ENCODE results near the gene P4HA2.
A peak's percentile ranks its signal among the peaks of the same experiment; 100 is the strongest.

P4HA2 gene

DNA sequence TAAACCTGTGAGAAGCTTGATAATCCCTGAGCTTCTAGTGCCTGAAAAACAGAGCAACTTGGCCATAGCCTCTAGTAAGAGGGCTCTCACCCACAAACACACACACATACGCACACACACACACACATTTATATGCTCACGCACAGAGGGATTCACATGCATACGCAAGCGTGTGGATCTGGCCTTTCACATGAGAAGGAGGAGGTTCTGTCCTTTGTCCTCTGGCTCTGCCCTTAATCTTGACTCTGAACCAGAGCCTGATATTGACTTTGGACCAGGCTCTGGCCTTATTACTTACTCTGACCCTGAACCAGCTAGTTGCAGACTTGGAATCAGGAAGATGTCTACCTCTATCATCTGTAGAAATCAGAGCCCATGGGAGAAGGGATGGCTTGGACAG is 10.0 kb upstream of the P4HA2 start:
- H3K4me3 ChIP-seq (ENCODE audit: control insufficient read depth, low read depth, low read length): no peak overlapping the region
- no peak for DNase-seq (ENCODE audit: low read depth)
- TF ChIP-seq, protein P1, sequence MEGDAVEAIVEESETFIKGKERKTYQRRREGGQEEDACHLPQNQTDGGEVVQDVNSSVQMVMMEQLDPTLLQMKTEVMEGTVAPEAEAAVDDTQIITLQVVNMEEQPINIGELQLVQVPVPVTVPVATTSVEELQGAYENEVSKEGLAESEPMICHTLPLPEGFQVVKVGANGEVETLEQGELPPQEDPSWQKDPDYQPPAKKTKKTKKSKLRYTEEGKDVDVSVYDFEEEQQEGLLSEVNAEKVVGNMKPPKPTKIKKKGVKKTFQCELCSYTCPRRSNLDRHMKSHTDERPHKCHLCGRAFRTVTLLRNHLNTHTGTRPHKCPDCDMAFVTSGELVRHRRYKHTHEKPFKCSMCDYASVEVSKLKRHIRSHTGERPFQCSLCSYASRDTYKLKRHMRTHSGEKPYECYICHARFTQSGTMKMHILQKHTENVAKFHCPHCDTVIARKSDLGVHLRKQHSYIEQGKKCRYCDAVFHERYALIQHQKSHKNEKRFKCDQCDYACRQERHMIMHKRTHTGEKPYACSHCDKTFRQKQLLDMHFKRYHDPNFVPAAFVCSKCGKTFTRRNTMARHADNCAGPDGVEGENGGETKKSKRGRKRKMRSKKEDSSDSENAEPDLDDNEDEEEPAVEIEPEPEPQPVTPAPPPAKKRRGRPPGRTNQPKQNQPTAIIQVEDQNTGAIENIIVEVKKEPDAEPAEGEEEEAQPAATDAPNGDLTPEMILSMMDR (conservative IDR thresholded peaks at IDR 0.05; ENCODE audit: control insufficient read depth, insufficient read depth, low read depth, low read length): no peak

DNA sequence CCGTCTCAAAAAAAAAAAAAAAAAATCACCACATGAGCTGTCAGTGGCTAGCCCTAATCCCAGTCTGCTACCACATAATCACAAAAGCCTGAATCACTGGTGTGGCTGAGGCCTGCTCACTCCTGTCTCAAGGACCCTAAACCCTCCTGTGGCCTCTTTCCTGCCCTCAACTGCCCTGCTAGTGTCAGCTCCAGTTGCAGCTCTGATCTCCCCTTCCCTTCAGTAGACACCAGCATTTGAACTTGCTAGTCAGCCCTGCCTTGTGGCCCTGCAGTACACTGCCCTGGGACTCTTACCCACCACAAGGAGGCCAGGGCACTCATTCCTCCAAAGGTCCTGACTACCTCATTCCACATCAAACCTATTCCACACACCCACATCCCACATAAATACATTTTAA is 9.5 kb upstream of the P4HA2 start:
- no peak for DNase-seq (ENCODE audit: low read depth)
- H3K4me3 ChIP-seq (ENCODE audit: control insufficient read depth, low read depth, low read length): no peak overlapping the region
- TF ChIP-seq, protein P1 (conservative IDR thresholded peaks at IDR 0.05; ENCODE audit: control insufficient read depth, insufficient read depth, low read depth, low read length): peak; percentile 12

DNA sequence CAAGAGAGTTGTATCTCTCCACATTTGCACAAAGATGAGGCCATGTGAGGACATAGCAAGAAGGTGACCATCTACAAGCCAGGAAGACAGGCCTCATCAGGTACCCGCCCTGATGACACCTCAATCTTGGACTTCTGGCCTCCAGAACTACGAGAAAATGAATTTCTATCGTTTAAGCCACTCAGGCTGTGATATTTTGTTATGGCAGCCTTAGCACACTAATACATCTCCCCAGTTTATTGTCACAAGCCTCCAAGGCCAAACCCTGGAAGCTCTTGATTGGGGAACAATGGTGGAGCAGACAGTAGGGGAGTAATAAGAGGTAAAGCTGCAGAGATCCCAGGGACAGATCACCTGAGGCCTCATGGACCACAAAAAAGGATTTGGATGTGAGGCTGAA is 7.7 kb upstream of the P4HA2 start:
- DNase-seq (ENCODE audit: low read depth): no peak
- H3K4me3 ChIP-seq (ENCODE audit: control insufficient read depth, low read depth, low read length): no peak overlapping the region
- TF ChIP-seq, protein P1 (conservative IDR thresholded peaks at IDR 0.05; ENCODE audit: control insufficient read depth, insufficient read depth, low read depth, low read length): no peak

DNA sequence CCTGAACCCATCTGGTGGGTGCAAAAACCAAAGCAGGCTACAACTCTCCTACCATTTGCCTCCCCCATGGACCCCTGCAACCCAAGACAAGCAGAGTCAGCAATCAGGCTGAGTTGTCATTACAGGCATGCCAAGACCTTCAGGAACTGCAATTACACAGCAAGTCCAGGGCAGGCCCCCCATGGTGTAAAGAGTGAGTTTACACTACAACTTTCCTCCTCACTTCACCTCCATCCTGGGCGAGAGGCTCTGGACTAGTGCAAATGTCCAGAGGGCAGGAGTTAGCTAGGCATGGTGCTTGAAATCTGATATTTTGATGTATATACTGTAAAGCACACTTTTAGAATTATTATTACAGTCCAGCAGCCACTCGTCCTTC is 7.0 kb upstream of the P4HA2 start:
- H3K4me3 ChIP-seq (ENCODE audit: control insufficient read depth, low read depth, low read length): no peak overlapping the region
- TF ChIP-seq, protein P1 (conservative IDR thresholded peaks at IDR 0.05; ENCODE audit: control insufficient read depth, insufficient read depth, low read depth, low read length): no peak
- no peak for DNase-seq (ENCODE audit: low read depth)

DNA sequence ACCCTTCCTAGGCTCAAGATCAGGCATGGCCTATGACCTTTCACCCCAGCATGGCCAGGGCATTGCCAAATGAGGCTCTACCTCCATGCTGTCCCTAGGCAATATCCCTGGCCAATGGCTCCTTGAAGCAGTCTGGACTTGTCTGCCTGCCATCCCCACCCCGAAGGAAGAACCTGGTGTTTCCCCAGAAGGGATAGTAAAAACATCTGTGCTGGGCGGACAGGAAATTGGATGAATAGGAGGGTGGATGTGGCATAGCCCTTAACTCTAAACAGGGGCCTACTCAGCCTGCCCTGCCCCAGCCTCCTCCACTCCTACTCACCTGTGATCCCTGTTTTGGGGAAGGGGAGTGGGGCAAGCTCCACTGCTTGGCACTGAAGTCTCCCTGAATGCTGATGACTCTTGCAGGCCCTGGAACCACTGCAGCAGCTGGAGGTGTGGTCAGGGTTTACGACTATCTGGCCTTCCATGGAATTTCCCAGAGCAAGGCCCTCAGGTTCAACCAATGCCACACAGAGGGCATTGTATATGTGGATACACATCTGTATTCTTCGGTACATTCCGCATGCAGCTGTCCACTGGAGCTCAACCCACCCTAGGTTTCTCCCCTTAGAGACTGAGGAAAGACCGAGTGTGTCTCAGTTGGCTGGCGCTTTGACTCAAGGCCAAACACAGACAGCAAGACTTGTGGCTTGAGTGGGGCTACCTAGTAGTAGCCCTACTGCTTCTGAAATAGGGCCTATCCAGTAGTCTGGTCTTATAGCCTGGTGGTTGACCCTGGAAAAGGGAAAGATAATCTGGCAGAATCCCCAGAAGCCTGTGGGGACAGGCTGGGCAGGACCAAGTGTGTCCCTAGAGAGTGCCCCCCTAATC is 6.4 kb upstream of the P4HA2 start:
- TF ChIP-seq, protein P1 (conservative IDR thresholded peaks at IDR 0.05; ENCODE audit: control insufficient read depth, insufficient read depth, low read depth, low read length): no peak
- no peak for DNase-seq (ENCODE audit: low read depth)
- no peak overlapping the region for H3K4me3 ChIP-seq (ENCODE audit: control insufficient read depth, low read depth, low read length)

DNA sequence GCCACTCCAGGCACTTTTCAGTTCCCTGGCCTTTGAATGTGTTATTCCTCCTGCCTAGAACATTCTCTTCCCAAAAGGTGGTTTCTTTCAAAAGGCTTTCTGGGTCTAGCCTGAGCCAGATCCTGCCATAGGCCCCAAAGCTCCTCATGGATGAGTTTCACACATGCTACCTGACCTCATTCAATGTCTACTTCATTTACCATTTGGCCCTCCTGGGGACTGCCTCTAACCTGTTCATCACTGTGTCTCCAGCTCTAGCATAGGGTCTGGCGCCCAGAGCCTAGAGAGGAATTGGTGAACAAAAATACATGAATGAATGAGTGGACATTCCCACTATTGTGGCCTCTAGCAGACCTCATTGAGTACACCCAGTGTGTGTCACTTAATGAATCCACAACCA is 5.4 kb upstream of the P4HA2 start:
- TF ChIP-seq, protein P1 (conservative IDR thresholded peaks at IDR 0.05; ENCODE audit: control insufficient read depth, insufficient read depth, low read depth, low read length): no peak
- no peak for DNase-seq (ENCODE audit: low read depth)
- H3K4me3 ChIP-seq (ENCODE audit: control insufficient read depth, low read depth, low read length): no peak overlapping the region

Measured in fibroblast of mammary gland (primary cell).